ENCODE results near the gene CCDC40.

The CCDC40 gene

DNA sequence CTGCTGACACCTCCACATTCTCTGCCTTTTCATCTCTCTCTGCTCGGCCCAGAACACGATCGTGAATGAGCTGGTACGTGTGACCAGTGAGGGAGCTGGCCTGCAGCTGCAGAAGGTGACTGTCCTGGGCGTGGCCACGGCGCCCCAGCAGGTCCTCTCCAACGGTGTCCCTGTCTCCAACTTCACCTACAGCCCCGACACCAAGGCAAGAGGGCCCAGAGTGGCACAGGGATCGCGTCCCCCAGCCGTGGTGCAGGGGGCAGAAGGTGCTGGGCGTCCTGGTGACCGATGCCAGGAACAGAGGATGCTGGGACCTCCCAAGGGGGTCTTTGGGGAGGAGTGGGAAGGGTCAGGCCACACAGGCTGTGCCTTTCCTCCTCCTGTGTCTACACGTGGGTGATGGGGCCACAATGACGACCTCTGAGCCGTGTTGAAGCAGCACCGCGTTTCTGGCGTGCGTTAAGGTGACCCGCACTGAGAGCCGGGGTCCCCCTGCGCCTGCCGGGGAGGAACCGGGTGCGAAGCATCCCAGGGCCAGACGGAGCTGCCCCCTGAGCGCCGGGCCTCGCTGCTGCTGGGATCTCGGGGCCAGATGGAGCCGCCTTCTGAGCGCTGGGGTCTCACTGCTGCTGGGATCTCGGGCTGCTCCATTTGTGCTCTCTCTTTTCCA, 82.3 kb downstream of the CCDC40 start:
- no peak for DNase-seq

DNA sequence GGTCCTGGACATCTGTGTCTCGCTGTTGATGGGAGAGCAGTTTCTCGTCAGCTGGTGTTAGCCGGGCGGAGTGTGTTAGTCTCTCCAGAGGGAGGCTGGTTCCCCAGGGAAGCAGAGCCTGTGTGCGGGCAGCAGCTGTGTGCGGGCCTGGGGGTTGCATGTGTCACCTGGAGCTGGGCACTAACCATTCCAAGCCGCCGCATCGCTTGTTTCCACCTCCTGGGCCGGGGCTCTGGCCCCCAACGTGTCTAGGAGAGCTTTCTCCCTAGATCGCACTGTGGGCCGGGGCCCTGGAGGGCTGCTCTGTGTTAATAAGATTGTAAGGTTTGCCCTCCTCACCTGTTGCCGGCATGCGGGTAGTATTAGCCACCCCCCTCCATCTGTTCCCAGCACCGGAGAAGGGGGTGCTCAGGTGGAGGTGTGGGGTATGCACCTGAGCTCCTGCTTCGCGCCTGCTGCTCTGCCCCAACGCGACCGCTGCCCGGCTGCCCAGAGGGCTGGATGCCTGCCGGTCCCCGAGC, 82.9 kb downstream of the CCDC40 start:
- no peak for DNase-seq

DNA sequence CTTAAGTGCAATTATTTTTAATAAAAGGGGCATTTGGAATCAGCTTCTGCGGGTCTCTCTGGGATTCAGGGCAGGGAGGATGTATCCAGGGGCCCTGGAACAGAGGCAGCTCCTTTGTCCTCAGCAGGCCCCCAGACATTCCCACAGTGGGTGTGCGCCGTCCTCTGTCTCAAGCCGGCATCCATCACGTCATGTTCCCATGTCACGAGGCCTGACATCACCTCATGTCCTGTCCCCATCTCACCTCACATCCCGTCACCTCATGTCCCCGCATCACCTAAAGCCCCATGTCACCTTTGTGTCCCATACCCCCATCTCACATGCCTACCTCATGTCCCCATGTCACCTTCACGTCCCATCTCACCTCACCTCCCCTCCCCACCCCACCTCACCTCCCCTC, 83.4 kb downstream of the CCDC40 start:
- no peak for DNase-seq

DNA sequence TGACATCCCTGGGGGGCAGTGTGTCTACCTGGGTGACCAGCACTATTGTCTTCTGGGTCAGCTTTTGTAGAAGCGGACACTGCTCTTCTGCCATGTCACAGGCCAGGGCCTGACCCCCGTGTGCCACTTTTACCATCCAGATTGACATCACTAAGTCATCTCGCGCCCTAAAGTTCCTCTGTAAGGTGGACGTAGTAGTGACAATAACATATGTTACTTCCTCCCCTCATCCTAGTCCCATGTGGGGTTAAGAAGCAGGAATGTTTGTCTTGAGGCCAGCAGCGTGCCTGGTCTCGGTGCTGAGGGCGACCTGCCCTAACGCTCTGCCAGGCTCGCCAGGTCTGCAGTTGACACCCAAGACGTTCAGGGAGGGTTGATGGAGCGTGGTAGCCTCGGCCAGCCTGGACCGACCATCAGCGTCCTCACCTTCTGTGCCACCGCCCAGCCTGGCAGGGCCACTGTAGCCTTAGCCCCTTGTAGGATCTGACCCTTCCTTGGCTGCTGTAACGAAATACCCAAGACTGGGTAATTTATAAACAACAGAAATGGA, 85.7 kb downstream of the CCDC40 start:
- peak; percentile 33 for DNase-seq

DNA sequence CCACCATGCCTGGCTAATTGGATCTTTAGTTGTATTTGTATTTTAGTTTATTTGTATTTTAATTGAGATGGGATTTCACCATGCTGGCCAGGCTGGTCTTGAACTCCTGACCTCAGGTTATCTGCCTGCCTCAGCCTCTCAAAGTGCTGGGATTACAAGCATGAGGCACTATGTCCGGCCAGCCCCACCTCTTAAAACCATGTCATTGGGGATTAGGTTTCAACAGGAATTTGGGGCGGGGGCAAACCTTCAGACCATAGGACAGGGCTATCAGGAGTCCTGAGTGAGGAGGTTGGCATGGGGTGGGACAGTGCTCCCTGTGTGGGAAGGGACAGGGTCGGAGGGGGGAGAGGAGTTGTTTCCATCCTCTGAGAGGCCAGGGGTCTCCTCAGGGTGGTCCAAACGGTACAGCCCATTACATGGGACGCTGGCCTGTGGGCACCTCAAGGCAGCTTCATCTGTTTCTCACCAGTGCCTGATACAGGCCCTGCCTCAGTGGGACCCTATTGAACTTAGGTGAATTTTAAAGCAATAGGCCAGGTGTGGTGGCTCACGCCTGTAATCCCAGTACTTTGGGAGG, 86.6 kb downstream of the CCDC40 start:
- peak; percentile 24 for DNase-seq

DNA sequence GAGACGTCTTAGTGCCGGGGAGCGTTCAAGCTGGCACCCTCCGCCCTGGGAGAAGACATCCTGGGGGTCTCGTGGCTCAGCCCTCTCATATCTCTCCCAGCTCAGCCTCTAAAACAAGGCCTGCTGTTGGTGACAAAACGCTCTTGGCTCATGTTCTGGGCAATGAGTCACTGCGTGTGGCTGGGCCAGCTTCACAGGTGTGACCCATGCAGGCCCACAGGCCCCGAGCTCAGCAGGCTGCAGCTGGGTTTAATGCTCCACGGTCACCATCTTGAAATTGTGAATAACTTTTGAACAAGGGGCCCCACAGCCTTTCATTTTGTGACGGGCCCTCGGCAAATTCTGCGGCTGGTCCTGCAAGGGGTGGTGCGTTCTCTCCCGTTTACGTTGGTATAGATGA, 87.3 kb downstream of the CCDC40 start:
- peak; percentile 38 for DNase-seq

DNA sequence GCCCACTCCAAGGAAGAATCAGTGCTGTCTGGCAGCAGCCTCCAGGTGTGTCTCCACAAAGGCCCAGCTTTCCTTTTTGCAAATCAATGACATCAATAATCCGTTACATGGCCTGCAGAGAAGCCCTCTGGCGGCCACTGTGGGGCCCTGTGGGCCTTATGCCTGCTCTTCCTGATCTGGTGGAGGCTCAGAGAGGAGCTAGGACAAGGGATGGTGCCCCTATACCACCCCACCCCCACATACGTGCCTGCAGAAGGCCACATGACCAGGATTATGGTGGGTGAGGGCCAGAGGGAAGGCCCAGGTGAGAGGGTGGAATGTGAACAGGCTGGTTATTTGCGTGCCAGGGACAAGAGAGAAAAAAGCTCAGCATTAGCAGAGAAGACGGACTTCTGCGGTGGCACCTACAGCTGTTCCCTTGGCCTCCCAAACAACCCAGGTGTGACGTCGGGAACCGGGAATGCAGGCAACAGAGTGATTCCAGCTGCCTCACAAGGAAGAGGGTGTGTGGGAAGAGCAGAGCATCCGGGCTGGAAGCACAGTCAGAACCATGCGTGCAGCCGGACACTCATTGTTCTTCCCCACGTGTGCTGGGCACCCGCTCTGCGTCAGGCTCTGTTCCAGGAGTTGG, 88.0 kb downstream of the CCDC40 start:
- DNase-seq: peak; percentile 40

DNA sequence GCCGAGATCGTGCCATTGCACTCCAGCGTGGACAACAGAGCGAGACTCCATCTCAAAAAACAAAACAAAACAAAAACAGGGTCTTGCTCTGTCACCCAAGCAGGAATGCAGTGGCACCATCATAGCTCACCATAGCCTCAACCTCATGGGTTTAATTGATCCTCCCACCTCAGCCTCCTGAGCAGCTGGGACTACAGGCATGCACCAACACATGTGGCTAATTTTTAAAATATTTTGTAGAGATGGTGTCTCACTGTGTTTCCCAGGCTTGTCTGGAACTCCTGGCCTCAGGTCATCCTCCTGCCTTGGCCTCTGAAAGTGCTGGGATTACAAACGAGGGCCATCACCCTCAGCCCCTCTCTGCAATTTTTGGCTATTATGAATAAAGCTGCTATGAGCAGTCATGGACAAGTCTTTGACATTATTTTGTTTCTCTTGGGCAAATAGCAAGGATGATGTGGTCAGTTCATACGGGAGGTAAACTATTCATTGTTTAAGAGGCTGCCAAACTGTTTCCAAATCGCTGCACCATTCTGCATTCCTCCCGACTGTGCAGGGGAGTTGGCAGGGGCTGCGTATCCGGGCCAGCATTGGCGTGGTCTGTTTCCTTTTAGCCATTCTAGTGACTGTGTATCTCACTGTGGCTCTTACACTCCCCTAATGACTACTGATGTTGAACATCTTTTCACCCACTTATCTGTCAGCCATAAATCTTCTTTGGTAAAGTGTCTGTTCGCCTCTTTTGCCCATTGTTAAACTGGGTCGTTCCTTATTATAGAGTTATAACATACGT, 89.4 kb downstream of the CCDC40 start:
- DNase-seq: peak; percentile 24

DNA sequence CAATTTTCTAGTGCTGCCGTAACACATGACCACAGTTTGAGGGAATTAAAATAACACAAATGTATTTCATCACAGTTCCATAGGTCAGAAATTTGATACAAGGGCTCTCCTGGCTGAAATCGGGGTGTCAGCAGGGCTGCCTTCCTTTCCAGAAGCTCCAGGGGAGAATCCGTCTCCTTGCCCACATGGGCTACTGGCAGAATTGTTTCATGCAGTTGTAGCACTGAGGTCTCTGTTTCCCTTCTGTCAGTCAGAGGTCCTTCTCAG, 89.9 kb downstream of the CCDC40 start:
- no peak for DNase-seq

DNA sequence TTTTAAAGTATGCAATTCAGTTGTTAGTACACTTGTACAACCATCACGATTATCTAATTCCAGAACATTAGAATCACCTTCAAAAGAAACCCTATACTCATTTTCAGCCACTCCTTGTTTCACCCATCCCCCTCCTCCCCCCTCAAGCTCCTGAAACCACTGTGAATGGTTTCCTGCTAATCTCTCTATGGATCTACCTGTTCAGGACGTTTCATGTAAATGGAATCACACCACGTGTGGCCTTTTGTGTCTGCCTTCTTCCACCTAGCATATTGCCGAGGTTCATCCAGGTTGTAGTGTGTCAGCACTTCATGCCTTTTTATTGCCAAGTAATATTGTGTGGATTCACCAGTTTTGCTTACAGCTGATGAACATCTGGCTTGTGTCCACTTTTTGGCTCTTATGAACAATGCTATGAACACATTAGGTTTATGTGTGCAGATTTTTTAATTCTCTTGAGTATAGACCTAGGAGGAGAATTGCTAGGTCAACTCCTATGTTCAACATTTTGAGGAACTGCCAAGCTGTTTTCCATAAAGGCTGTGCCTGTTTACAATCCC, 92.6 kb downstream of the CCDC40 start:
- DNase-seq: no peak

DNA sequence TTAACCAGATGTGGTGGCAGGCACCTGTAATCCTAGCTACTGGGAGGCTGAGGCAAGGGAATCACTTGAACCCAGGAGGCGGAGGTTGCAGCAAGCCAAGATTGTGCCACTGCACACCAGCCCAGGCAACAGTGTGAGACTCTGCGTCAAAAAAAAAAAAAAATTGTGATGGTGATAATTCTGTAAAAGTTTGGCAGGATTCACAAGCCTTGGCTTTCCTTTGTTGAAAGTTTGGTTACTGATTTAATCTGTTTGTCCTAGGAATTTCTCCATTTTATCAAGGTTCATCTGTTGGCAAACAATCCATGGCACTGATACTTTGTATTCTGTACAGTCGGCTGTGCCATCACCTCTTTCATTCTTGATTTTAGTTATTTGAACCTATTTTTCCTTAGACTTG, 94.5 kb downstream of the CCDC40 start:
- no peak for DNase-seq

DNA sequence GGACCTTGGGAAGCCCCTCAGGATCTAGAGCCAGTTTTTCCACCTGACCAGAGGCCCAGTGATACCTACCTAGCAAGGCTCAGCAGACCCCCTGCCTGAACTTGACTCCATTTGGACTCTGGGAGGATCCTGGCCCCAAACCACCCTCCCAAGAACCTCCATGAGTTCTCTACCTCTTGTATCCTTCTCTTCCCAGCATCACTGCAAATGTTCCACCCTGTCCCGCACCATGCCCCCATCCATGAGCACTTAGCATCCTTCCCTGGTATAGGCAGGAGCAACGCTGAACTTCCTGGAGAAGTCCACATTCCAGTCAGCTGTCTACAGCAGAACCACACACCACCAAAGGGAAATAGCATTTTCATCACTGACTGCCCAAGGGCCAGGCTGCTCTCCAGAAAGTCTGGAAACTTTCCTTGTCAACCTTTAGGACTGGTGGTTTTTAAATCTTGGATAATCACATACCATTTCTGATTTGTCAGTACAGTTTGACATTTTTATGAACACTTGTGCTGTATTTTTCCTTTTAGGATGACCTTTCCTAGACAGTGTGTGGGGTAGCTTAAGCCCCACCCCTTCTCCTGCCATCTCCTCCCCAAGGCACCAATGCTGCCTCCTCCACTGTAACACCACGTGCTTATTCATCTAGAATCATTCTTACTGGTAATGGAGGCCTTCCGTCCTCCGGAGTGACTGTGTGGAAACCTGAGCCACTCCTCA, 96.6 kb downstream of the CCDC40 start:
- DNase-seq: no peak

DNA sequence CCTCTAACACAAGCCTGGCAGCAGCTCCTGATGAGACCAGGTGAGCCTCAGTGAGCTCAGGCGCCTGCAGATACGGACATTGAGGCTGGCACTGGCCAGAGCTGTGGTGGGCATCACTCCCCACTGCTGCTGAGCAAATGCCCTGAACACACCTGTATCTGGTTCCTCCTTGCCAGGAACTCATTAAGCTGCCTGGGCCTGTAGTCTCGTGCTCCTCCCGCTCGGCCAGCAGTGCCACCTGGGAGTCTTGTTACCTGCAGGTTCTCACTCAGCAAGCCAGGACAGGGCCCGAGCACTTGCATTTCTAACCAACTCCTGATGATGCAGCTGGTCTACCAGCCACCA, 97.2 kb downstream of the CCDC40 start:
- peak; percentile 50 for DNase-seq

DNA sequence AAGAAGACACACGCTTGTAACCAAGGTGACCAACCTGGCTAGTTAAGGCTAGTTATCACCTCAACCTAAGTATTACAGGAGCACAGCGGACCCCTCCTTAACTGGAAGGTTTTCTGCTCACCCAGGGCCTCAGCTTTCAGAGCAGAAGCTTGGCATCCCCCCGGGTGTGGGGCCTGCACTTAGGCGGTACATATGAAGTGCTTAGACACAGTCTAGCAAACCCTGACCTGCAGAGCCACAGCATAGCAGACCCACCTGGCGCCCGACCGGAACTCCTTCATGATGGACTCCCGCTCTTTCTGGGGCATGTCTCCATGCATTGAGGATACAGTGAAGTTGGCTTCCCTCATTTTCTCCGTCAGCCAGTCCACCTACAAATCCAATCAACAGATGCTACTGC, 100.7 kb downstream of the CCDC40 start:
- peak; percentile 33 for DNase-seq

DNA sequence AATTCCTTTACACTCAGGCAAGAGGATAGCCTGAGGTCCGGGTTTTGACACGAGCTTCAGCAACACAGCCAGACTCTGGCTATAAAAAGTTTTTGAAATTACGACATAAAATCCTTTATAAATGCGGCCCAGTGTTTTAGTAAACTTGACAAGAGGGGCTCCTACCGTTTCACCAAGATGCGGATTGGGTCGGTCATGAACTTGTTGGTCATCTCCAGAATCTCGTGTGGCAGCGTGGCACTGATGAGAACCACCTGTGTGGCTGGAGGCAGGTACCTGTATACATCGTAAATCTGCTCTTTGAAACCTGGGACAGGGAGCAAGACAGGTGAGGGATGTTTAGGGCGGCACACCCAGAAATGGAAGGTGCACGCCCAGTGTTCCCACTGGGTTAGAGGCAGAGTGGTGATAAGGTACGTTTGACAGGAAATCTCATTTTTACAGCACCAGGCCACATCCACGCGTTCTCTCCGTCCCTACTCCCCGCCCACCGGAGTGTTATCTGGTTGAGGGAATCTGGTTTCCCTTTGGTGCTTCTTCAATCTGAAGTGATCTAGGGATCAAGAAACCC, 102.5 kb downstream of the CCDC40 start:
- DNase-seq: no peak

DNA sequence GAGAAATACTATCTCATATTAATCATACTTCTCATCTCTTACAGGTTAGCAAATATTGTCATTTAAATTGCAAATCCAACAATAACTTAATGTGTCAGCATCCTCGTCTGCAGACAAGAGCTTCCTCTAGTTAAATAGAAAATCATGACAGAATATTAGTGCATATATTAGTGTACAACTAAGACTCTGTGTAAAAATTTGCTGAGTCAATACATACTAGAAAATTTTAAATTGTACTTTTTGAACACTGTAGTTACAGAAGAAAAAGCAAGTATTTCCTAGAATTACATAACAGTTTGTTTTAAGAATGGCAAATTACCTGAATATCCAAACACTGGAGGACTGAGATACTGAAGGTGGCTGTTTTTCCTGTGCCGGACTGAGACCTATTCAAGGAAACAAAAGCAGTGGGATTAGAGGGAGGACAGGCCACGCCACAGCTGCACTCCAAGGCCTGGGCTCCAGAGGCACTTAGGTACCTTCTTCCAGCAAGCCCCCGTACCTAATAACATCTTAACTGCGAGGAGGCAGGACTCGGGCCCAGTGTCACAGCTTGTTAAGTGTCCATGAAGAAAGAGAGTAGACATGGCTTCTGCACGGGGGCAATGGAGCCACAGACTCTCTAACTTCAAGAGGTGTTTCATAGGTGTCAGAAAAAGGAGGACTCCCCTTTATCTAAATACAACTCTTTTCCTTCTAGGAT, 105.2 kb downstream of the CCDC40 start:
- no peak for DNase-seq

DNA sequence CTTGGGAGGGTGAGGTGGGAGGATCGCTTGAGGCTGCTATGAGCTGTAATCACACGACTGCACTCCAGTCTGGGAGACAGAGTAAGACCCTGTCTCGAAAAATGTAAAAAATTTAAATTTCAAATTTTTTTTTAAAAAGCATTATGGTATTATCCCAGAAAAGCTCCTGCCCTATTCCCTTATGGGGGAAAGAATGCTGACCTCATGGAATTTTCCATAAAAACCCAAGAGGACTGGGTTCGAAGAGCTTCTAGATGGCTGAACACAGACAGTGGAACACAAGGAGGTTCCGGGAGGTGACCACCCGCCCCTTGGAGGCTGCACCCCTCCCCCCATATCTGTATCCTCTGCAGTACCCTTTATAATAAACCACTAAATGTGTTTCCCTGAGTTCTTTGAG, 106.5 kb downstream of the CCDC40 start:
- DNase-seq: no peak

DNA sequence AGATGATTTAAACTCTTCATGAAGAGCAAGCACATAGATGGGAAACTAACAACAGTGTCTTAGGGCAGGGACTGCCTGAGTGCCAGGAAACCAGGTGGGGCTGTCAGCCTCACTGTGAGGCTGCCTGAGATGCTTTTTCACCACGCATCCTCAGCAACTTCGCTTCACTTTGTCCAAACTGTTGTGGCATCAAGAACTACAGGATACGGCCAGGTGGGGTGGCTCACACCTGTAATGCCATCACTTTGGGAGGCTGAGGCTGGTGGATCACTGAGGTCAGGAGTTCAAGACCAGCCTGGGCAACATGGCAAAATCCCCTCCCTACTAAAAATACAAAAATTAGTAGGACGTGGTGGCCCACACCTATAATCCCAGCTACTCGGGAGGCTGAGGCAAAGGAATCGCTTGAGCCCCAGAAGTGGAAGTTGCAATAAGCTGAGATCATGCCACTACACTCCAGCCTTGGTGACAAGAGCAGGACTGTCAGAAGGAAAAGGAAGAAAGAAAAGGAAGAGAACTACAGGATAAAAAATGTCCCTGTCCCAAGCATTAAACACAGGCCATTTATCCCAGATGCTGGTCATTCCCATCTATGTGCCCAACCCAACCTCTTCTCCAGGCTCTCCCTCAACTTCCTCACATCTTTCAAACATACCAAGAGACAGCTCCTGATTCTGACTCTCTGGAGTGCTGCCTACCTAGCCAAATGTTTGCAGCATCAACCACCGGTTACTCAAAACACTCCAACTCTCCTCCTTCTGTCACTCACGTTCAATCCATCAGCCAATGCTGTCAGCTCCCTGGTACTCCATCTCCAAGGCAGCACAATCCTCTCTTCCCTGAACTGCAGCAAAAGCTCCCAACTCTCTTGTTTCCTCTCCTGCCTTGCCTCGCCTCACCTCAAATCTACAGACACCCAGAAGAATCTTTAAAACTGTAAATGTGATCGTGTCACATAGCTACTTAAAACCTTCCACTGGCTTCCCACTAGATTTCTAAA, 108.9 kb downstream of the CCDC40 start:
- no peak for DNase-seq

DNA sequence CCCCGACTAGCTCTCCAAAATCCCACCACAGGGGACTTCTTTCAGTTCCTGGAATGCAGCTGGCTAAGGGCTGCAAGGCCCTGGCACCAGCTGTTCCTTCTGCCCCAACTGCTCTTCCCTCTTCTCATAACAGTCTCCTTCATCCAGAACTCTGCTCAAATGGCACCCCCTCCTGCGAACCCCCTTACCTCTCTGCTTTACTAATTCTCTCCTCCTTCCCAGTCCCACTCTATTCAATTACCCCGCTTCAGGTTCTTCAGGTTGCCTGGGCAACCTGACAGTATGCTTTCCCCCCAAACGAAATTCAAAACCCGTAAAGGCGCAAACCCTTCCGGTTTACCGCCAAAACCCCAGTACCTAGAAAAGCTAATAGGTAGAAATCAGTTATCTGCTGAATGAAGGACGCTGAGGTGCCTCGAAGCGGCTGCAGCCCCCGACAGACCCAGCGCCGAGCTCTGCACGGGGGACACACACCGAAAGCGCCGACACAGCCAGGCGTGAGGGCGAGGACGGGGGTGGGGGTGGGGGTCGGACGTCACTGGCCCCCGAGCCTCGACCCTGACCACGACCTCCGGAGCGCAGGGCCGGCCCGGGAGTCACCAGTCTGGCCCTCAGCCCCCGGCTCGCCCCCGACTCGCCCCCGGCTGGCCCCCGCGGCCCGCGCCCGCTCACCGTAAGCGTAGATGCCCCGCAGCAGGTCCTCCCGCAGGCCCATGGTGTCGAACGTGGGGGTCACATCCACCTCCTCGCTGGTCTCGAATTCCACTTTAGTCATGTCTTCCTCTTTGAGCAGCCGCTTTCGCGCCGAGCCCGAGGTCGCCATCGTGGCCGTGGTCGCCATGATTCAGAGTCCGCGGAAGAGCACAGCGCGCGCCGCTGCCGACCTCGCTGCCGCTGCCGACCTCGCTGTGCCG, 109.9 kb downstream of the CCDC40 start:
- DNase-seq: no peak
